HL-60/S4 treated with retinoic acid at 250 ng/mL for 4 days and 3 days (cell line): ENCODE data around the gene GZMM.

ENCODE experiments used
- in situ Hi-C: fragments of 300-500 bp; cut with MboI; formaldehyde crosslinking; loops from 2 replicates; pipeline ENCODE4 v1.7.0; 2022; ENCODE audit warnings: low sequenced_read_pairs

The GZMM gene

GRCh38 chr19:511101-511851, 32.6 kb upstream of the GZMM start:
- in situ Hi-C loops: no loop called here

- in situ Hi-C loops: no loop called here
These were observed 31.1 kb upstream of the GZMM start for GRCh38 chr19:512547-513365.

GRCh38 chr19:513368-514165, 30.3 kb upstream of the GZMM start:
- in situ Hi-C loops: no loop called here

- in situ Hi-C loops: no loop called here
These were observed 29.6 kb upstream of the GZMM start for GRCh38 chr19:514166-514663.

- in situ Hi-C loops: no loop called here
These were observed 25.9 kb upstream of the GZMM start for GRCh38 chr19:517721-518597.

- in situ Hi-C loops: no loop called here
These were observed 25.1 kb upstream of the GZMM start for GRCh38 chr19:518598-519231.

GRCh38 chr19:519449-519865, 24.4 kb upstream of the GZMM start:
- in situ Hi-C loops: no loop called here

GRCh38 chr19:522726-523125, 21.1 kb upstream of the GZMM start:
- in situ Hi-C loops: no loop called here

- in situ Hi-C loops: no loop called here
These were observed 19.7 kb upstream of the GZMM start for GRCh38 chr19:524062-524674.

- in situ Hi-C loops: no loop called here
These were observed 18.8 kb upstream of the GZMM start for GRCh38 chr19:525029-525428.

GRCh38 chr19:525857-526419, 17.9 kb upstream of the GZMM start:
- in situ Hi-C loops: no loop called here

- in situ Hi-C loops: no loop called here
These were observed 13.5 kb upstream of the GZMM start for GRCh38 chr19:530134-531008.

GRCh38 chr19:531009-531752, 12.7 kb upstream of the GZMM start:
- in situ Hi-C loops: no loop called here

GRCh38 chr19:531753-532560, 11.9 kb upstream of the GZMM start, which contains the start of gene CDC34:
TSS of gene CDC34 (plus strand) at chr19:531760. CDS start at chr19:531932, 172 bp downstream.
- in situ Hi-C loops: no loop called here

GRCh38 chr19:532561-533363, 11.1 kb upstream of the GZMM start:
- in situ Hi-C loops: no loop called here
